Right kidney (tissue), 1 donor: ENCODE measurements around the gene SLC25A34.

Experiments
- DNase-seq: peaks from one replicate; pipeline ENCODE4 v3.0.0-alpha.2; 2016

The SLC25A34 gene

GRCh38 chr1:15753776-15754175 is 17.7 kb downstream of the SLC25A34 start:
- no peak for DNase-seq

- DNase-seq: no peak
Observed at GRCh38 chr1:15755021-15755645, 19.1 kb downstream of the SLC25A34 start.

GRCh38 chr1:15755646-15756040 is 19.6 kb downstream of the SLC25A34 start:
- DNase-seq: no peak

- no peak for DNase-seq
Observed at GRCh38 chr1:15756143-15757015, 20.3 kb downstream of the SLC25A34 start.

GRCh38 chr1:15757016-15757543 is 21.0 kb downstream of the SLC25A34 start:
- no peak for DNase-seq

- peak; percentile 66 for DNase-seq
Observed at GRCh38 chr1:15757575-15758342, 21.7 kb downstream of the SLC25A34 start.

- DNase-seq: no peak
Observed at GRCh38 chr1:15758343-15758931, 22.4 kb downstream of the SLC25A34 start, which contains the start of gene FBLIM1. FBLIM1 (plus strand) TSS chr1:15758795; CDS start chr1:15764984, 6,189 bp downstream.

- DNase-seq: peak; percentile 78
Observed at GRCh38 chr1:15758953-15759661, 23.0 kb downstream of the SLC25A34 start.

GRCh38 chr1:15760520-15761211 is 24.6 kb downstream of the SLC25A34 start:
- peak; percentile 76 for DNase-seq

GRCh38 chr1:15761366-15762128 is 25.5 kb downstream of the SLC25A34 start:
- DNase-seq: no peak

- no peak for DNase-seq
Observed at GRCh38 chr1:15762546-15762945, 26.5 kb downstream of the SLC25A34 start.

- DNase-seq: no peak
Observed at GRCh38 chr1:15764269-15764764, 28.3 kb downstream of the SLC25A34 start.

- no peak for DNase-seq
Observed at GRCh38 chr1:15764890-15765289, 28.8 kb downstream of the SLC25A34 start.

- no peak for DNase-seq
Observed at GRCh38 chr1:15765495-15766194, 29.6 kb downstream of the SLC25A34 start.

- DNase-seq: no peak
Observed at GRCh38 chr1:15767941-15768340, 31.9 kb downstream of the SLC25A34 start.

- no peak for DNase-seq
Observed at GRCh38 chr1:15768388-15768787, 32.3 kb downstream of the SLC25A34 start.

GRCh38 chr1:15770313-15770962 is 34.4 kb downstream of the SLC25A34 start:
- DNase-seq: no peak

GRCh38 chr1:15771836-15772515 is 35.9 kb downstream of the SLC25A34 start:
- DNase-seq: no peak
